ENCODE results near the gene ARHGAP4.

The ARHGAP4 gene

DNA sequence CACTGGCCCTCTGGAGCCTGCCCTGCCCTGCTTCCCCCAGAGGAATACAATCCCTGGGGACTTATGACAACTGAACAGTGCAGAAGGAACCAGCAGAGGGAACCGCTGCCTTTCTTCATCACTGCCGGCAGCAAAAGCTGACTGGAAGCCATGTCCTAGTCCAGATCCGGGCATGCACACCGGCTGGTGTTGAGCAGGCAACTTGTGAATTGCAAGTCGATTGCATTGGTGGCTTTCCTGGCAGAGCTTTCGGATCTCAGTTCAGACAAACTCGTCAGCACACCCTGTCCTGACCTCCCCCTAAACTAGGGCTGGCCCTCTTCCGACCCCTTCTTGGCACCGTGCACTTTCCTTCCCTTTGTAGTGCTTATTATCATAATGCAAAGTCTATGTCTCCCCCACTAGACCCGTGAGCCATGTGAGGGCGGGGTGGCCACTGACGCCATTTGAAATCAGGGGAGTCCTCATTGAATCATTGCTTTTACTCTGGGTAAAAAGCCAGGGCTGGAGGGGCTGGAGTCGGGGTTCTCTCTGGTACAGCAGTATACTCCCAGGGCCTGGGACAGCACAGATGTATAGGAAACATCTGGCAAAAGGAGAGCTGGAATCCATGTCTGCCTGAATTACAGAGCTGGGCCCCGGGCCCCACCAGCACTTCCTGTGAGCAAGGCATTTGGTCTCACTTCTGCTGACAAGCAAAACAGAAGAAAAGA is 1.8 kb downstream of the ARHGAP4 start:
- peak; percentile 46 for DNase-seq

DNA sequence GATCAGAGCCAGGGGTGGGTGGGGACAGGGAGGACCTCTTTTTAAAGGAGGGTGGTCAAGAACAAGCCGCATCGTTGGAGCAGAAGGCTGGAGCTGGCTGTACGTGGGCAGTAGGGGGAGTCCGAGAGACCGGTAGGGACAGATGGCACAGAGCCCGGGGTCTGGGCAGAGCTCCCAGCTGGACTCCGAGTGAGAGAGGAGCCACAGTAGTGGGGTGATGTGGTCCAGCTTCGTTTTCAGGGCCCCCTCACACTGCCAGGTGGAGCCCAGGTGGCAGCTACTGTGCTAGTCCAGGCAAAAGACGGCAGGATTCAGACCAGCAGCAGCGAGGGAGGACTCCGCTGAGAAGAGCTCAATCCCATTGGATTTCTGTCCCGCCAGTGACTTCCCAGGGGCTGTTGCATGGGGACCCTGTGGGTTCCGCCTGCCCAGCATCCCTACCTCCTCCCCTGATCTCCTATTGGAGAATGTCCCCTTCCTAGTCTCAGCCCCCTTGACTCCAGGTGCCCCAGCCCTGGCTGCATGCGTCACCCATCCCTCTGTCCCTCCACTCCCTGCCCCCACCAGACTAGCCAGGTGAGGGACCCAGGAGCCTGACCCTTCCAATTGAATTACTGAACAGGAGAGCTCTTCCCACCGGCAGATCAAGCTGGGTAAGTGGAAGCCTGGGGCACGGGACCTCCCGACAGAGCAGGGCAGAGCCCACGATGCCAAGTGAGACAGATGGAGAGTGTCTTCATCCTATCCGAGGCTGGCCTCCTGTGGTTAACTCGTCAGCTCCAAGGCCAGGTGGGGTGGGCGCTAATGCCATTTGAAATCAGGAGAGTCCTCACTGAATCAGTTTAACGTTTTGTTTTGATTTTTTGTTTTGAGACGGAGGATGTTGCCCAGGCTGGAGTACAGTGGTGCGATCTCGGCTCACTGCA is 2.9 kb downstream of the ARHGAP4 start:
- no peak for DNase-seq

DNA sequence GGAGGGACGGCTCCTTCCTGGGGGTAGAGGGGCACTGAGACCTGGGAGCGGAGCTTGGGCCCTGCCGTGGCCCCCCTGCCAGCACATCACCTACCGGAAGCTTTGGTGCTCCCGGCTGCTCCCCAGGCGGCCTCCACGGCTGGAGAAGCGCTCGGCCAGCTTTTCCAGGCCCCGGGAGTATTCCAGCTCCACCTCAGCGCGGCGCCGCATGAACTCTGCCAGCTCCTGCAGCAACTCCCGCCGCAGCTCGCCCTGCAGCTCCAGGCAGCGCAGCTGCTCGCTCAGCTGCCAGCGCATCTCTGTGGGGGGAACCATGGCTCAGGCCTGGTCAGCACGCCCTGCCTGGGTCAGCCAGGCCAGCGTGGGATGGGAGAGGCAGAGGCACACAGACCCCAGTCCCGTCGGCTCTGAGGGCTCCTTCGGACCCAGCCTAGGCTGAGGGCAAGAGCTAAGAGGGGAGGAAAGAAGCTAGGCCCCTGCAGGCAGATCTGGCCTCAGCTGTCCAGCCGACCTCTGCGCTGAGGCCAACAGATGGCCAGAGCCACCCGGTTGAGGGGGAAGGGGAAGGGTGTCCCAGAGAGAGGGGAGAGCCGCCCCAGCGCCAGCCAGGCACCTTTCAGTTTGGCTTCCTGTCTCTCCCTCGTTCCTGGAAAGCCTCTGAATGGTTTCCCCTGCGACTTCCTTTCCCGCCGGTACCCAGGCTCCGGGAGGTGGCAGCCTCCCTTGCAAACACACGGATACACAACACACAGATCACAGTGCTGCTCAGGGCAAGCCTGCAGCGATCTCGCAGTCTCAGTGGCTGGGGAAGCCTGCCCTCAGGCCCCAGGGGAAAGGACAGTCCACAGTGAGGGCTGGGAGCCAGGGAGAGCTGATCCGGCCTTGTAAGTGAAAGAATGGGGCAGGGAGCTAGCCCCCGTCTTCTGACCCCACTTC is 4.3 kb downstream of the ARHGAP4 start:
- DNase-seq, result peak; percentile 20

DNA sequence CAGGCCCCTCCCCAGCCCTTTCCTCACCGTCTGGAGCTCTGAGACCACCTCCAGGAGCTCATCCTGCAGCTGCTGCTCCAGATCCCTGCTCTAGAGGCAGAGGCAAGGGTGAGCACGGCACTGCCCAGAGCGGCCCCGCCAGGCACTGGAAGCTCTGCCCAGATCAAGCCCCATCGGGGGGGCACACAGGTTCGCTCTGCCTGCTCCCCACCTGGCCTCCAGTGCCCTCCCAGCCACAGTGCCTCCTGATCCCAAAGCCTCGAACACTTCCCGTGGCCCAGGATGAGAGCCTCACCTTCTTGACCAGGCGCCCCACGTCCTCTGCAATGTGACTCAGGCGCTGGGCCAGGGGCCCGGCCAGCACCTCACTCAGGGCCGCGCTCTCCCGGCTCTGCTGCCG is 5.0 kb downstream of the ARHGAP4 start:
- DNase-seq, result no peak

DNA sequence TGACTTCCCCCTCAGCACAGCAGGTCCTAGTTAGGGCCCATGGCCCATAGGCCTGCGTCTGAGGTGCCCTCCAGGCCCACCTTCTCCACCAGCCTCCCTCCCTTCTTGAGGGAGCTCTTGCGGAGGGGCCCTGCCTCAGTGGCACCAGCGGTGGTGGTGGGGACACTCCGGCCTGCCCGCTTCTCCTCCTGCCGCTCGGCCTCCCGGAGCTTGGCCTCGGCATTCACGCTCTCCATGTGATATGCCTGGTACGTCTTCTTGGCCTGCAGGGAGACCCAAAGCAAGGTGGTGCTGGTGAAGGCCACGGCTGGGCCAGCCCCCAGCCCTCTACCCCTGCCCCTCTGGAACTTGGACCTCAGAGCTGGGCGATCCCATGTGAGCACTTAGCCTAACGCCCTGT is 5.5 kb downstream of the ARHGAP4 start:
- DNase-seq, result no peak

DNA sequence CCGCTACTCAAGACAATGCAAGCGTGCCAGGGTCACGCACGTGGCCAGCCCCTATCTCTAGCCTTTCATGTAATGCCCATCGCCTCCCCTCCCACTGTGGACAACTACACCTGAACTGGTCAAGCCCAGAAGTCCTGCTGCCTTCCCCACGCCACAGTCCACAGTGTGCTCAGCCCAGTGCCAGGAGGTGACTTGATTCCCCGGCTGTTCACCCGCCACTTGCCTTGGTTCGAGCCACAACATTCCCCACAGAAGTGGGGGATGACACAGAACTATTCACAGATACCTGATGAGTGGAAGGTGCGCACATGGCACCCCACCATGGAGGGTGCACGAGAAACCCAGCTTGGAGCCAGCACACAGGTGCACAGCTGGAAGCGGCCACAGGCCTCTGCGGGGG is 6.8 kb downstream of the ARHGAP4 start:
- DNase-seq, result no peak

DNA sequence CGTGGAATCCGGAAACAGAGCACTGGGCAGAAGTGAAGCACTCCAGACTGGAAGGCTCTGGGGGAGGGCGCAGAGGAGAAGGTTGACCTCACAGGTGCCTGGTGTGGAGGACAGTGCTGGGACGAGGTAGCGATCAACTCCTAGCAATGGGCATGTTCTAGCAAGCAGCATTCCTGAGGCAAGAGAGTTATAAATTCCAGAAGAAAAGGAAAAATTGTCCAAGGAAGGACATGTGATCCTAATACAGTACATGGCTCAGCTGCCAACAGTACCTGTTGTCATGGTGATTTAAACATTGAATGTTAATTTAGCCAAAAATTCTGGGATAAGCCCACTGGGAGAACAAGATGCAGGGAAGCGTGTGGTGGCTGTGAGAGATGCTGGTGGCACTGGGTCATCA is 8.2 kb downstream of the ARHGAP4 start:
- no peak for DNase-seq

DNA sequence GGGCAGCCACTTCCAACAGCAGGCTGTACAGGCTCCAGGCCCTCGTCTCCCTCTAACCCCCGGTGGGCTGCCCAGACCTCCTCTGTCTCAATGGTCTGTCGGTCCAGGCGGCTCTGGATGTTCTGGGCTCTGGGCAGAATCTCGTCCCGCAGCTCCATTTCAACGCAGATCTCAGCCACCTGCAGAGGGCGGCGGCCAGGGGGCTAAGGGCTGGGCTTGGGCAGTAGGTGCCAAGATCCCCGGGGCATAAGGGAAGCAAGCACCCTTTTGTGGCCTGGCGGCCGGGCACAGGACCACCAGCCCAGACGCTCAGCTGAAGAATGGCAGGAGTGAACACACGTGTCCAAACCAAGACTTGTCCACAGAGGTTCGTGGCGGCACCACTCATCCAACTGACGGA is 12.4 kb downstream of the ARHGAP4 start:
- no peak for DNase-seq

DNA sequence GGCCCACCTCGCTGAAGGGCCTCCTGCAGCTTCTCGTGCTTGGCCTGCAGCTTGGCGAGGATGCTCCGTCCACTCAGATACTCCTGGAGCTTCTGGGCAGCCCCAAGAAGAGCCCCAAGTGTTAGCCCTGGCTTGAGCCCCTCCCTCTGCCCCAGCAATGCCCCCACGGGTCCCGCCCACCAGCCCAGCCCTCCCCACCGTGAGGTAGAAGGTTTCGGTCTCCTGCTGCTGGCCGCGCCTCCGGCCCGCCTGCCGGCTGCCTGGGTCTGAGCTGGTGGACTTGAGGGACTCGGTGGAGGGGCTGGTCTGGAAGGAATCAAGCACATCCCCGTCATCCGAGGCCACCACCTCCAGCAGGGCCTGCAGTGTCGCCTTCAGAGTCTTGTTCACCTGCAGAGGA is 12.9 kb downstream of the ARHGAP4 start:
- DNase-seq, result no peak

DNA sequence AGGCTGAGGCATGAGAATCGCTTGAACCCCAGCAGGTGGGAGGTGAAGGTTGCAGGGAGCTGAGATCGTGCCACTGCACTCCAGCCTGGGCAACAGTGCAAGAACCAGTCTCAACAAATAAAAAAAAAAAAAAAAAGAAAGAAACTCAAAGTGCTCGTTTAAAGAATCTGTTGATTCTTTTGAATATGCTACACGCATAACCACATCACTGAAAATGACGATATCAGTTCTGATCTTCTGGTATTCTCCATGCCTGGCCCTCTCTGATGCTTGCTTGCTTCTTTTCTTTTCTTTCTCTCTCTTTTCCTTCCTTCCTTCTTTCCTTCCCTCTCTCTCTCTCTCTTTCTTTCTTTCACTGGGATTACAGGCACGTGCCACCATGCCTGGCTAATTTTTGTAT is 14.3 kb downstream of the ARHGAP4 start:
- no peak for DNase-seq

DNA sequence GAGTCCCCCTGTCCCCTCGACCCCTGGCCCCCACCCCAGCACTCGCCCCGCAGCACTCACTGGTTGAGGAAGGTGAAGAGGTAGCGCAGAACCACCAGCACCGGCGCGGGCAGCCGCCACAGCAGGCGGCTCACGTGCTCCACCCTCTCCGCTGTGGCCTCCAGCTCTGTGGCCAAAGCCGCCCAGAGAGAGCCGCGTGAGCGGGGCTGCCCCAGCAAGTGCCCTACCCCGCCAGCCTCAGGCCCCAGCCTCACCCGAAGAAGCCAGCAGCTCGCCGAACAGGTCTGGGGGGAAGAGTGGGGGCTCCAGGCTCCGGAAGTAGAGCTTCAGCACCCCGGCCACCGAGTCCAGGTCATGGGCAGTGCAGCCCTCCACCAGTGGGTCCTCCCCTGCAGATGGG is 15.6 kb downstream of the ARHGAP4 start:
- DNase-seq, result no peak

DNA sequence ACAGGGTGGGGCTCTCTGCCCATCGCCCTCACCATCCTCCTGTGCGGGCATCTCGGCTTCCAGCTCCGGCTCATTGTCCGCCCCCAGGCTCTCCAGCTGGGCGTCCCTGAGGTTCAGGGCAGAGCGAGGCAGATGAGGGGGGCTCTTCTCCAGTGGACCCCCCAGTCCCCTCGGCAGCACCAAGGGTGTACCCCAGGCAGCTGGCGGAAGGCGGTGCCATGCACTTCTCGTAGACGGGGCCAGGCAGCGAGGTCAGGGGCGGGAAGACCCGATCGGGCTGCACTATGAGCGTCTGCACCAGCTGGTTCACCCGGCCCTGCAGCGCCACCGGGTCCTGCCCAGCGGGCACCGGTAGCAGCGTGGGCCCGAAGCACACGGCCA is 16.1 kb downstream of the ARHGAP4 start:
- DNase-seq, result no peak

DNA sequence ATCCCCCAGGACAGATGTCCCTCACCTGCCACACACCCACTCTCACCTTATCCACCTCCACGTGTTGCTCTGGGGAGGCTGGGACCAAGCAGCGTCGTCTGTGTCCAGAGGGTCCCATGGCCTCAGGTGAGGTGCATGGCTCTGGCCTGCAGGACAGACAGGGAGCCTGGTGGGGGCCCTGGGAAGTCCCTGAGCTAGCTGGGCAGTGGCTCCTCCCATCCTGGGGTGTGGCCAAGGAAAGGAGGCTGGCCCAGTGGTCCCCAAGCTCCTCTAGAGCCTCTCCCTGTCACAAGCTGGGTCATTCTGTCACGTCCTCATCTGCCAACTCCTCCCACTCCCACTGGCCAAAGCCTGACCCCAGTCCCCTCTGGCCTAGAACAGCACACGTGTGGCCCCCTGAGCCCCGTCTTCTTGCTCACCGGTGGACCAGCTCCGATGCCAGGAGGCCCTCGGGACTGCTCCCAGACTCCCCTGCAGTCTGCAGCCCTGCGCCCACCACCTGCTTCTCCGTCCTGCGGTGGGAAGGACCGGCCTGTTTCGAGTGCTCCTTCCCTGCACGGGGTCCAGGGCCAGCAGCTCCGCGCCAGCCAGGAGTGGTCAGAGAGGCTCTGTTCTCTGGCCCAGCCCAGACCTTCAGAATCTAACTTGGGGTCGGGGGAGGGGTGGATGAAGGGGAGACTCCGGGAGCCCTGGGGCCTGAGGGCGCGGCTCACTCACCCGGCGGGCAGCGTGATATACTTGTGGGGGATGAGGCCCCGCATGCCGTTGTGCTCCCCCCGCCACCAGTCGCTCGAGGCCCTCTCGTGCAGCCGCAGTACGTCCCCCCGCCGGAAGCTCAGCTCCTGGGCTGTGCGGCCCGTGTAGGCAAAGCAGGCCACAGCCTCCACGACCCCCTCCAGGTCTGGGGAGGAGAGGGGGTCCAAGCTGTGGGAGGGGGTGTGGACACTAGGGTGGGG is 16.8 kb downstream of the ARHGAP4 start:
- DNase-seq, result no peak

DNA sequence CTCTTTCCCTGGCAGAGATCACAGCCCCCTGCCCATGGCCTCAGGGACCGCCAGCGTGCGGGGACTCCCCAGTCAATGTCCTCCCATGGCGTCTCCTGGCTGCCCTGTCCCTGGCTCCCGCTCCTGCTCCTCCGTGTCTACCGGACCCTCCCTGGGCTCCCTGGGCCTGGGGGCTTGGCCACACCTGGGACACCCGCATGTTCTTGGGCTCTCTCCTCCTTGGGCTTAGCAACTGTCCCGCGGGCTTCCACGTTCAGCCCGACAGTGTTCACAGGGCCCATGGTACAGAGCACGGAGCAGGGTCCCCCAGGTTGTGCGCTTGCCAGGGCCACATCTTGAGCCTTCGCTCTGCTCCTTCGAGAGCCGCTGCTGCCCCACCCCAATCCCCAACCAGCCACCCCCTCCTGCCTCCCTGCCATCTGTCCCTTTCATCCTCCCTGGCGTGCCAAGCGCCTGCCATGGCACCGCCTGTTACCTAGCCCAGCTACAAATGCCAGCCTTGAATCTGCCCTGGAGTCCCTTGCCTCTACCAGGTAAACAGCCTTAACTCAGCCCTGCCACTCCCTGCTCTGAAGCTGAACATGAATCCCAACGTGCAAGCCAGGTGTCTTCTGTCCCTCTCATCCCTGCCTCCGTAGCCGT is 17.7 kb downstream of the ARHGAP4 start:
- no peak for DNase-seq

DNA sequence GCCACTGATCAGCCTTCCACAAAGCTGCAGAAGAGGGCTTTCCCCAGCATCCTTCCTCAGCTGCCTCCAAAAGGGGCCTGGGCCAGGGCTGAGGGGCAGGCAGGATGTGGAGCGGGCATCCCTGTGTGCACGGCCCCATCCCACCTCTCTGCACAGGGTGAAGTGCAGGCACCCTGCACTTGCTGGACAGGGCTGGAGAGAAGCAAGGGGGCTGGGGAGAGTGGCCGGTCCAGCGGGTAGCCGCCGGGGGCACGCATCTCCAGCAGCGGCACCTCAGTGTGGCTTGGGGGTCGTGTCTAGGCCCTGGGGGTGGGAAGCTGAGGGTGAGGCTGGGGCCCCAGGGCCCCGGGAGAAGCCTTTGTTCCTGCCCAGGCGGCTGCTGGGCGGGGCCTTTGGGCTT is 18.6 kb downstream of the ARHGAP4 start:
- DNase-seq, result no peak

DNA sequence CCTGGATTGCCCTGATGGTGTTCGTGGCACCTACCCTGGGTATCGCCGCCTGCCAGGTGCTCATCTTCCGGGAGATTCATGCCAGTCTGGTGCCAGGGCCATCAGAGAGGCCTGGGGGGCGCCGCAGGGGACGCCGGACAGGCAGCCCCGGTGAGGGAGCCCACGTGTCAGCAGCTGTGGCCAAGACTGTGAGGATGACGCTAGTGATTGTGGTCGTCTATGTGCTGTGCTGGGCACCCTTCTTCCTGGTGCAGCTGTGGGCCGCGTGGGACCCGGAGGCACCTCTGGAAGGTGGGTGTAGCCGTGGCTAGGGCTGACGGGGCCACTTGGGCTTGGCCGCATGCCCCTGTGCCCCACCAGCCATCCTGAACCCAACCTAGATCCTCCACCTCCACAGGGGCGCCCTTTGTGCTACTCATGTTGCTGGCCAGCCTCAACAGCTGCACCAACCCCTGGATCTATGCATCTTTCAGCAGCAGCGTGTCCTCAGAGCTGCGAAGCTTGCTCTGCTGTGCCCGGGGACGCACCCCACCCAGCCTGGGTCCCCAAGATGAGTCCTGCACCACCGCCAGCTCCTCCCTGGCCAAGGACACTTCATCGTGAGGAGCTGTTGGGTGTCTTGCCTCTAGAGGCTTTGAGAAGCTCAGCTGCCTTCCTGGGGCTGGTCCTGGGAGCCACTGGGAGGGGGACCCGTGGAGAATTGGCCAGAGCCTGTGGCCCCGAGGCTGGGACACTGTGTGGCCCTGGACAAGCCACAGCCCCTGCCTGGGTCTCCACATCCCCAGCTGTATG is 19.7 kb downstream of the ARHGAP4 start:
- DNase-seq, result no peak

DNA sequence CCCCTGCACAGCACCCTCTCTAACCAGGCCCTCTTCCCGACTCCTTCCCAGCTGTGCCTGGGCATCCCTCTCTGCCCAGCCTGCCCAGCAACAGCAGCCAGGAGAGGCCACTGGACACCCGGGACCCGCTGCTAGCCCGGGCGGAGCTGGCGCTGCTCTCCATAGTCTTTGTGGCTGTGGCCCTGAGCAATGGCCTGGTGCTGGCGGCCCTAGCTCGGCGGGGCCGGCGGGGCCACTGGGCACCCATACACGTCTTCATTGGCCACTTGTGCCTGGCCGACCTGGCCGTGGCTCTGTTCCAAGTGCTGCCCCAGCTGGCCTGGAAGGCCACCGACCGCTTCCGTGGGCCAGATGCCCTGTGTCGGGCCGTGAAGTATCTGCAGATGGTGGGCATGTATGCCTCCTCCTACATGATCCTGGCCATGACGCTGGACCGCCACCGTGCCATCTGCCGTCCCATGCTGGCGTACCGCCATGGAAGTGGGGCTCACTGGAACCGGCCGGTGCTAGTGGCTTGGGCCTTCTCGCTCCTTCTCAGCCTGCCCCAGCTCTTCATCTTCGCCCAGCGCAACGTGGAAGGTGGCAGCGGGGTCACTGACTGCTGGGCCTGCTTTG is 20.5 kb downstream of the ARHGAP4 start:
- no peak for DNase-seq

DNA sequence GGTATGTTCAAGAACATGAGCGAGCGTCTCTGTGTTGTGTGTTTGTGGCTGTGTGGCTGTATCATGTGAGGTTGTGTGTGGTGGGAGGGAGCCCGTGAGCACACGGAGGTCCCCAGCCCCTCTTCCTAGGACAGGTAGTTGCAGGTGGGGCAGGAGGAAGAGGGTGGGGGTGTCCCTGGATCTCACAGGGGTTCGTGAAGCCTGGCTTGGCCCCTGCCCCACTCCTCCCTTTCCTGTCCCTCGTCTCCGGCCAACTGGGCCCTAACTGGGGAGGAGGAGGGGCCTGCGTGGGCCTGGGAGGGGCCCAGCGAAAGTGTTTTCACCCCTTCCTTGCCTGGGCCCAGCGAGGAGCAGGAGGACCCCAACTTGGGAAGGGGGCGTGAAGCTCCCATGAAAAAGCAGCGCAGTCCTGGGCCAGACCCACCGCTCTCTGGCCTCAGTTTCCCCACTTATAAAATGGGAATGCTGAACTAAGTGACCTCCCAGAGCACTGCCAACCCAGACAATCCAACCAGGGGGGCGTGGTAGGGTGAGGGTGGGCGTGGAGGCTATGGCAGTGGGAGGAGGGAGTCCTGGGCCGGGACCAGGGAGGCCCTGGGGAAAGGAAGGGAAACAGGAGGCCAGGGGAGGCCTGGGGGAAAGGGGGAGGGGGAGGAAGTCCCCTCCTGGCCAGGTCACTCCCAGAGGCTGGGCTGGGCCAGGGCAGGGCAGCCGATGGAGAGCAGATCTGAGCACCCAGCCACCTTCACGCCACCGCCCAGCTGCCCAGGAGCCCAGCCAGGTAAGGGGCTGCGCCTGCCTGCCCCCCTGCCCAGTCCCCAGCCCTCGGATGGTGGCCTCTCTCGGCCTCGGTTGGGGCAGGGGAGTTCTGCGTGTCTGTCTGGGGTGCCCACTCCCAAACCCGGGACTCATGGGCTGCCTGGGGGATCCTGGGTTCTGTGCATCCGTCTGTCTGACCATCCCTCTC is 21.8 kb downstream of the ARHGAP4 start, which contains the start of gene AVPR2:
Gene AVPR2, plus strand, starts transcription at position 683 of the 967 bp plus-strand sequence. CDS start 473 bp downstream, outside the sequence.
- DNase-seq, result no peak

Measured in GF-D8 (cell line).